SK-N-SH (cell line): ENCODE measurements around the gene DLL3. TPM values are rescaled to one million over a fixed set of nuclear protein-coding genes. Genes with fewer than 3 reads are reported as not detected.

Source experiments
- CTCF ChIA-PET: fragments of 300-600, 350-600 bp; formaldehyde crosslinking; extraction: SDS; loops from one replicate; lab custom pipeline; 2021; lab: Yijun Ruan, JAX
- POLR2A ChIA-PET: fragments of 350-600 bp; sonication (Branson Sonifier 250); formaldehyde crosslinking; extraction: SDS; loops from one replicate; lab custom pipeline; 2020; ENCODE audit warnings: antibody characterized with exemption, inconsistent platforms; lab: Yijun Ruan, JAX
- DNase-seq: peaks from one replicate; pipeline ENCODE4 v3.0.0; 2012
- H2AFZ ChIP-seq: fragments of 200-600 bp; sonication (generic); 2 replicates; pipeline ENCODE4 v1.8.1; 2016; ENCODE audit warnings: antibody characterized with exemption, mild to moderate bottlenecking, low read depth
- H3F3A ChIP-seq: fragments of 200-600 bp; sonication (generic); replicated peaks from 2 replicates; pipeline ENCODE3; 2016; ENCODE audit warnings: antibody characterized with exemption, mild to moderate bottlenecking; ENCODE audit not compliant: insufficient read depth
- H3K27ac ChIP-seq, 2 experiments: fragments of 200-500 bp in 1 of 2; fragments of 200-600 bp in 1 of 2; sonication (Bioruptor generic) in 1 of 2; sonication (generic), shearing (Covaris generic) in 1 of 2; 2 replicates each; pipeline versions ENCODE4 v1.5.1 to v1.6.1; 2014 to 2016; ENCODE audit warnings: low read depth in 2 of 2, inconsistent platforms in 1 of 2, low read length in 1 of 2, mild to moderate bottlenecking in 1 of 2, mixed read lengths in 1 of 2
- H3K27me3 ChIP-seq: fragments of 200-600 bp; sonication (generic), shearing (Covaris generic); 2 replicates; pipeline ENCODE4 v1.6.1; 2016; ENCODE audit warnings: mixed run types; ENCODE audit not compliant: insufficient read depth
- H3K36me3 ChIP-seq, 2 experiments: fragments of 200-500 bp in 1 of 2; fragments of 200-600 bp in 1 of 2; sonication (Bioruptor generic) in 1 of 2; sonication (generic) in 1 of 2; replicated peaks in 1 of 2; 2 replicates each; pipeline versions ENCODE3 to v1.5.1; 2014 to 2016; ENCODE audit warnings: low read length in 1 of 2, mild to moderate bottlenecking in 1 of 2; ENCODE audit not compliant: insufficient read depth in 2 of 2, control insufficient read depth in 1 of 2
- H3K4me1 ChIP-seq, 2 experiments: fragments of 200-500 bp in 1 of 2; fragments of 200-600 bp in 1 of 2; sonication (Bioruptor generic) in 1 of 2; sonication (generic), shearing (Covaris generic) in 1 of 2; 2 replicates each; pipeline versions ENCODE4 v1.5.1 to v1.6.1; 2014 to 2016; ENCODE audit warnings: low read depth in 1 of 2, low read length in 1 of 2, mixed run types in 1 of 2; ENCODE audit not compliant: insufficient read depth in 2 of 2, control insufficient read depth in 1 of 2
- H3K4me2 ChIP-seq: fragments of 200-600 bp; sonication (generic), shearing (Covaris generic); 2 replicates; pipeline ENCODE4 v1.6.1; 2017; ENCODE audit warnings: mixed run types
- H3K4me3 ChIP-seq, 2 experiments: fragments of 200-500 bp in 1 of 2; fragments of 200-600 bp in 1 of 2; sonication (Bioruptor generic) in 1 of 2; sonication (generic), shearing (Covaris generic) in 1 of 2; 2 replicates each; pipeline versions ENCODE4 v1.5.1 to v1.8.1; 2014 to 2016; ENCODE audit warnings: low read depth in 2 of 2, inconsistent platforms in 1 of 2, low read length in 1 of 2, mild to moderate bottlenecking in 1 of 2, mixed read lengths in 1 of 2, moderate library complexity in 1 of 2
- H3K79me2 ChIP-seq: fragments of 200-600 bp; sonication (generic); 2 replicates; pipeline ENCODE4 v1.8.1; 2017; ENCODE audit warnings: mild to moderate bottlenecking; ENCODE audit not compliant: insufficient read depth
- H3K9ac ChIP-seq: fragments of 200-600 bp; sonication (generic); 2 replicates; pipeline ENCODE4 v1.6.1; 2017; ENCODE audit warnings: mixed run types
- H3K9me2 ChIP-seq: fragments of 200-600 bp; sonication (generic); 2 replicates; pipeline ENCODE4 v1.6.1; 2017; ENCODE audit warnings: mixed run types
- H3K9me3 ChIP-seq: fragments of 200-600 bp; sonication (generic); 2 replicates; pipeline ENCODE4 v1.6.1; 2017; ENCODE audit warnings: mixed run types, mild to moderate bottlenecking, moderate library complexity
- H4K20me1 ChIP-seq: fragments of 200-600 bp; sonication (generic); 2 replicates; pipeline ENCODE4 v1.6.1; 2017; ENCODE audit warnings: mild to moderate bottlenecking, mixed run types; ENCODE audit not compliant: insufficient read depth
- CHD2 ChIP-seq: fragments of 150-350 bp; IDR thresholded peaks from 2 replicates; pipeline ENCODE4 v1.6.1; 2018; ENCODE audit warnings: low read length; ENCODE audit not compliant: partially characterized antibody
- FOSL2 ChIP-seq: IDR thresholded peaks from 2 replicates; pipeline ENCODE4 v1.4.0; 2012; ENCODE audit warnings: low read depth, mild to moderate bottlenecking, moderate library complexity, borderline replicate concordance
- MAX ChIP-seq: IDR thresholded peaks from 2 replicates; pipeline ENCODE4 v1.4.0; 2012; ENCODE audit warnings: low read depth
- NRF1 ChIP-seq: IDR thresholded peaks from 2 replicates; pipeline ENCODE4 v1.6.1; 2012; ENCODE audit warnings: low read depth, mild to moderate bottlenecking, low read length
- PBX3 ChIP-seq: IDR thresholded peaks from 2 replicates; pipeline ENCODE4; 2012
- POLR2AphosphoS5 ChIP-seq: IDR thresholded peaks from 2 replicates; pipeline ENCODE4 v1.6.1; 2012; ENCODE audit warnings: low read depth, low read length
- RAD21 ChIP-seq: IDR thresholded peaks from 2 replicates; pipeline ENCODE4 v1.6.1; 2012; ENCODE audit warnings: mild to moderate bottlenecking, low read length
- RFX5 ChIP-seq: IDR thresholded peaks from 2 replicates; pipeline ENCODE4 v1.6.1; 2012; ENCODE audit warnings: mild to moderate bottlenecking, improper control_type of control experiment, low read length
- RXRA ChIP-seq: IDR thresholded peaks from 2 replicates; pipeline ENCODE4 v1.4.0; 2012; ENCODE audit warnings: low read depth, mild to moderate bottlenecking, borderline replicate concordance
- TEAD4 ChIP-seq: IDR thresholded peaks from 2 replicates; pipeline ENCODE4 v1.4.0; 2012; ENCODE audit warnings: mild to moderate bottlenecking, borderline replicate concordance; ENCODE audit not compliant: insufficient read depth
- USF1 ChIP-seq: IDR thresholded peaks from 2 replicates; pipeline ENCODE4 v1.4.0; 2012; ENCODE audit warnings: low read depth, borderline replicate concordance
- ZBTB33 ChIP-seq: IDR thresholded peaks from 2 replicates; pipeline ENCODE4 v1.4.0; 2012; ENCODE audit warnings: low read depth, borderline replicate concordance
- WGBS: methylation state at CpG from one replicate; pipeline ENCODE4 v1.1.6; 2017; ENCODE audit warnings: low lambda C conversion rate; 5-methylcytosine and 5-hydroxymethylcytosine counted together
- polyA plus RNA-seq, 3 experiments: library from polyadenylated mRNA; depleted of rRNA; stranded (reverse); fragments of >200 nt; gene quantifications; 2 replicates each; pipeline ENCODE4 v1.2.3, GENCODE V29; 2012

Gene DLL3
- polyA plus RNA-seq, 1 of the 3 experiments (the other 2 are of a cell fraction): 4.7 TPM

GRCh38 chr19:39553082-39553652, 54.4 kb downstream of the DLL3 start:
- no peak overlapping the region for H2AFZ ChIP-seq
- no peaks in the 10 kb centered on the region for H3K79me2 ChIP-seq
- H3K9me2 ChIP-seq: no peaks in the 10 kb centered on the region
- no peak overlapping the region for H3K27ac ChIP-seq
- H3K9ac ChIP-seq: no peak overlapping the region
- no peaks in the 10 kb centered on the region for H3K9me3 ChIP-seq
- no peak for DNase-seq
- no peaks in the 10 kb centered on the region for H3F3A ChIP-seq
- no peaks in the 10 kb centered on the region for H4K20me1 ChIP-seq
- H3K4me1 ChIP-seq: peaks cover 0 to 3% of the 10 kb centered on the region in 2 experiments; a peak in 1 of 4 replicates
- no peak overlapping the region for H3K4me2 ChIP-seq
- WGBS: 39% methylated on average over 7 of the region's 7 CpGs
- CTCF ChIA-PET: interaction anchor here (0.9 to 2.8 kb wide), 6 partner anchors 8 to 219 kb away, joined by 3 to 16 read pairs (median 4); partner anchors contain the start of gene EID2B
- H3K36me3 ChIP-seq: no peaks in the 10 kb centered on the region
- POLR2A ChIA-PET: no interaction called here
- H3K27me3 ChIP-seq: peaks cover 26% of the 10 kb centered on the region; the same call in 1 of the 2 replicates
- TF ChIP-seq FOSL2: no peak
- TF ChIP-seq MAX: no peak
- no peak for TF ChIP-seq RFX5
- no peak for TF ChIP-seq USF1
- TF ChIP-seq NRF1: no peak
- no peak for TF ChIP-seq RXRA
- TF ChIP-seq PBX3: no peak
- TF ChIP-seq ZBTB33: no peak
- no peak for TF ChIP-seq RAD21
- no peak for TF ChIP-seq POLR2AphosphoS5
- TF ChIP-seq CHD2: no peak
- TF ChIP-seq TEAD4: no peak
- TF ChIP-seq, all 33 proteins: peak for 0
- no peak overlapping the region for H3K4me3 ChIP-seq
